GM12878 (cell line): Measurements from ENCODE around the gene SCNN1A. TPM values are rescaled to one million over a fixed set of nuclear protein-coding genes. Genes with fewer than 3 reads are reported as not detected.

Experiments
- ATAC-seq: fragments of 200-7000 bp; cut with Tn5 transposase; 3 replicates; pipeline ENCODE4 v1.9.1; 2020; ENCODE audit warnings: mild to moderate bottlenecking, moderate library complexity
- BruUV-seq: library from RNA; stranded (reverse); fragments of 400-500 nt; replicated peaks from 2 replicates; lab custom pipeline; 2021; lab: Mats Ljungman, UMichigan
- CTCF ChIA-PET: fragments of 300-600 bp; sonication (Branson Sonifier 250); formaldehyde crosslinking; extraction: SDS; loops from one replicate; lab custom pipeline; 2021; ENCODE audit warnings: inconsistent platforms; lab: Yijun Ruan, JAX
- POLR2A ChIA-PET: fragments of 350-600 bp; formaldehyde crosslinking; extraction: SDS; loops from one replicate; lab custom pipeline; 2021; ENCODE audit warnings: inconsistent platforms; lab: Charles Lee
- RAD21 ChIA-PET: fragments of 300-600 bp; sonication (Branson Sonifier 250); formaldehyde crosslinking; loops from one replicate; lab custom pipeline; 2023; ENCODE audit warnings: antibody characterized with exemption; ENCODE audit not compliant: unreplicated experiment; lab: Charles Lee
- SMC1A ChIA-PET: fragments of 300-600 bp; sonication (Branson Sonifier 250); formaldehyde crosslinking; loops from one replicate; lab custom pipeline; 2023; ENCODE audit not compliant: unreplicated experiment, uncharacterized antibody; lab: Charles Lee
- DNase-seq: peaks from one replicate; pipeline ENCODE4 v3.0.0-alpha.2; 2011; ENCODE audit warnings: low read depth, low spot score
- FAIRE-seq: peaks from 3 replicates; lab custom pipeline; 2011; peaks lifted over from hg19 to GRCh38; lab: Jason Lieb, UNC
- H2AFZ ChIP-seq: 2 replicates; pipeline ENCODE4 v1.6.0; 2011; ENCODE audit warnings: low read depth, low read length, control low read depth; ENCODE audit not compliant: control insufficient read depth
- H3K27ac ChIP-seq: 2 replicates; pipeline ENCODE4 v1.5.1; 2011; ENCODE audit warnings: control low read depth; ENCODE audit not compliant: control insufficient read depth, insufficient read depth
- H3K27me3 ChIP-seq, 2 experiments: replicated peaks in 1 of 2; 2 replicates each; pipeline versions ENCODE4 v1.6.0 to v1.6.1; 2011; ENCODE audit warnings: low read length in 1 of 2; ENCODE audit not compliant: control insufficient read depth in 2 of 2, insufficient read depth in 2 of 2
- H3K36me3 ChIP-seq, 2 experiments: 2 replicates each; pipeline ENCODE4 v1.5.1; 2011; ENCODE audit warnings: low read length in 1 of 2; ENCODE audit not compliant: control insufficient read depth in 2 of 2, insufficient read depth in 2 of 2
- H3K4me1 ChIP-seq: 2 replicates; pipeline ENCODE4 v1.6.1; 2011; ENCODE audit warnings: mild to moderate bottlenecking, low read length, moderate library complexity, mixed read lengths; ENCODE audit not compliant: control insufficient read depth, insufficient read depth
- H3K4me2 ChIP-seq: 2 replicates; pipeline ENCODE4 v1.6.0; 2011; ENCODE audit warnings: control low read depth; ENCODE audit not compliant: control insufficient read depth, insufficient read depth
- H3K4me3 ChIP-seq: fragments of 200-600 bp; sonication (generic); 2 replicates; pipeline ENCODE4 v1.5.1; 2016
- H3K79me2 ChIP-seq: 2 replicates; pipeline ENCODE4 v1.6.0; 2011; ENCODE audit warnings: low read length; ENCODE audit not compliant: control insufficient read depth, insufficient read depth
- H3K9ac ChIP-seq: 2 replicates; pipeline ENCODE4 v1.8.0; 2011; ENCODE audit warnings: low read length, control low read depth, mixed read lengths; ENCODE audit not compliant: control insufficient read depth, insufficient read depth
- H3K9me3 ChIP-seq: replicated peaks from 3 replicates; pipeline ENCODE4 v1.5.1; 2011; ENCODE audit warnings: mild to moderate bottlenecking, low read length; ENCODE audit not compliant: control insufficient read depth, insufficient read depth
- H4K20me1 ChIP-seq: 2 replicates; pipeline ENCODE4 v1.6.0; 2011; ENCODE audit not compliant: control insufficient read depth, insufficient read depth
- BCL3 ChIP-seq: IDR thresholded peaks from 2 replicates; pipeline ENCODE4 v1.6.1; 2011; ENCODE audit warnings: borderline replicate concordance, low read depth, mild to moderate bottlenecking, moderate library complexity, low read length; ENCODE audit not compliant: insufficient read depth, poor library complexity, severe bottlenecking
- BHLHE40 ChIP-seq, 2 experiments: fragments of 450-650 bp in 1 of 2; IDR thresholded peaks; 2 replicates each; pipeline ENCODE4 v1.6.1; 2011 to 2017; ENCODE audit warnings: low read depth in 2 of 2, borderline replicate concordance in 1 of 2, improper control_type of control experiment in 1 of 2, low read length in 1 of 2, mild to moderate bottlenecking in 1 of 2
- DPF2 ChIP-seq: fragments of 450-650 bp; IDR thresholded peaks from 2 replicates; pipeline ENCODE4 v1.6.1; 2017; ENCODE audit warnings: mild to moderate bottlenecking
- KAT2A ChIP-seq: conservative IDR thresholded peaks from 2 replicates; pipeline ENCODE4 v1.6.1; 2011; ENCODE audit warnings: low read depth, low read length; ENCODE audit not compliant: control insufficient read depth
- MLLT1 ChIP-seq: fragments of 450-650 bp; IDR thresholded peaks from 2 replicates; pipeline ENCODE4 v1.6.1; 2016; ENCODE audit warnings: mild to moderate bottlenecking
- NFIC ChIP-seq: IDR thresholded peaks from 2 replicates; pipeline ENCODE4 v1.6.1; 2012; ENCODE audit warnings: low read depth, mild to moderate bottlenecking, inconsistent platforms, low read length, moderate library complexity
- POU2F2 ChIP-seq: IDR thresholded peaks from 3 replicates; pipeline ENCODE4 v1.6.1; 2011; ENCODE audit warnings: low read depth, mild to moderate bottlenecking, low read length, borderline replicate concordance
- REST ChIP-seq: IDR thresholded peaks from 2 replicates; pipeline ENCODE4 v1.6.1; 2012; ENCODE audit warnings: mild to moderate bottlenecking, low read depth, low read length
- SKIL ChIP-seq: fragments of 450-650 bp; IDR thresholded peaks from 2 replicates; pipeline ENCODE4 v1.6.1; 2017; ENCODE audit warnings: mild to moderate bottlenecking, low read depth, inconsistent platforms; ENCODE audit not compliant: poor library complexity, severe bottlenecking
- ZBED1 ChIP-seq: IDR thresholded peaks from 2 replicates; pipeline ENCODE4 v1.6.1; 2016; ENCODE audit warnings: borderline replicate concordance
- ZBTB4 ChIP-seq: fragments of 450-650 bp; formaldehyde crosslinking; IDR thresholded peaks from 2 replicates; pipeline ENCODE4 v1.4.0; 2022; ENCODE audit warnings: mild to moderate bottlenecking, moderate library complexity
- WGBS: methylation state at CpG from one replicate; pipeline ENCODE4 v1.1.6; 2016; ENCODE audit warnings: low lambda C conversion rate; ENCODE audit not compliant: insufficient replicate concordance, insufficient coverage; ENCODE audit errors: missing lambda C conversion rate; 5-methylcytosine and 5-hydroxymethylcytosine counted together
- in situ Hi-C: fragments of 300-500 bp; cut with MboI; formaldehyde crosslinking; loops from 9 replicates; pipeline ENCODE4 v1.14.3; 2018; ENCODE audit warnings: mixed read lengths
- intact Hi-C: fragments of 100-400 bp; cut with micrococcal nuclease; formaldehyde crosslinking; loops from one replicate; pipeline ENCODE4 v1.14.2; 2022; ENCODE audit not compliant: unreplicated experiment
- polyA plus RNA-seq, 11 experiments: library from polyadenylated mRNA; depleted of rRNA in 4 of 11; unstranded in 6 of 11; stranded (reverse) in 5 of 11; fragments of >200 nt; fragmentation: Nextera tagmentation in 4 of 11; fragmentation: Illumina TruSeq in 1 of 11; extraction: Ambion mirVana in 4 of 11; extraction: Trizol in 1 of 11; gene quantifications; 1 replicate in 1 of 11; 2 replicates in 10 of 11; pipeline versions ENCODE4 v1.2.1 to v1.2.3, GENCODE V29; 2011 to 2016; ENCODE audit warnings: inconsistent platforms in 2 of 11, missing spikeins in 2 of 11, low read depth in 1 of 11
- total RNA-seq, 4 experiments: library from RNA; depleted of rRNA in 3 of 4; stranded (reverse); fragments of >200 nt in 3 of 4; fragmentation: Illumina TruSeq in 1 of 4; extraction: Trizol in 1 of 4; gene quantifications; 2 replicates each; pipeline versions ENCODE4 v1.2.1 to v1.2.3, GENCODE V29; 2013 to 2021

The SCNN1A gene
- total and polyA plus RNA-seq, 10 of the 15 experiments (the other 5 are each of a cell fraction or from before 2014, with no cell fraction given) = 0.14 to 0.69 TPM; not detected in 8

GRCh38 chr12:6351622-6352021 lies 23.7 kb downstream of the SCNN1A start:
- intact Hi-C loops (no loop called here), in situ Hi-C loops (no loop called here)
- H3K27me3 ChIP-seq = peaks cover 3 to 7% of the 10 kb centered on the region in 2 experiments; a peak in 3 of 4 replicates
- WGBS = 44% methylated on average over 5 of the region's 5 CpGs
- FAIRE-seq (no peak), DNase-seq (no peak), ATAC-seq (no peak)
- POLR2A ChIA-PET = no interaction called here
- no peaks in the 10 kb centered on the region for H3K79me2 ChIP-seq
- H4K20me1 ChIP-seq = no peaks in the 10 kb centered on the region
- H3K36me3 ChIP-seq = no peaks in the 10 kb centered on the region
- CTCF ChIA-PET = interaction anchor here (1.0 to 1.8 kb wide), 2 partner anchors 10 to 16 kb away, joined by 5 read pairs; partner anchors contain the start of gene TNFRSF1A
- BruUV-seq = no TSS peak
- no peak overlapping the region for H2AFZ ChIP-seq
- SMC1A ChIA-PET = interaction anchor here (1.2 kb wide), 1 partner anchor 29 kb away, joined by 3 read pairs; no protein-coding TSS in a partner anchor
- no peak overlapping the region for H3K9ac ChIP-seq
- no peak overlapping the region for H3K4me3 ChIP-seq
- no peak overlapping the region for H3K4me2 ChIP-seq
- RAD21 ChIA-PET = no interaction called here
- H3K4me1 ChIP-seq = no peaks in the 10 kb centered on the region; the same call in 1 of the 2 replicates
- H3K27ac ChIP-seq = no peak overlapping the region
- H3K9me3 ChIP-seq = no peaks in the 10 kb centered on the region; the same call in 2 of the 3 replicates
- no peak for TF ChIP-seq MLLT1
- TF ChIP-seq BCL3 = no peak
- TF ChIP-seq REST = no peak
- TF ChIP-seq NFIC = no peak
- no peak for TF ChIP-seq KAT2A
- no peak for TF ChIP-seq ZBTB4 (CRISPR knock-in tag)
- TF ChIP-seq BHLHE40 (IDR thresholded peaks at IDR 0.05; ENCODE audit: borderline replicate concordance in 1 of 2, low read depth in 2 of 2, low read length in 1 of 2) = no peak
- no peak for TF ChIP-seq DPF2
- TF ChIP-seq ZBED1 = no peak
- TF ChIP-seq SKIL = no peak
- TF ChIP-seq POU2F2 = no peak
